H1 (cell line): ENCODE measurements around the gene QSOX2.

Experiments used
- POLR2A ChIP-seq, 2 experiments: IDR thresholded peaks; 1 replicate in 1 of 2; 2 replicates in 1 of 2; pipeline ENCODE4 v1.6.1; 2011; ENCODE audit warnings: low read depth in 2 of 2, low read length in 2 of 2, mild to moderate bottlenecking in 2 of 2; ENCODE audit errors: control extremely low read depth in 1 of 2
- POLR2AphosphoS5 ChIP-seq: IDR thresholded peaks from 2 replicates; pipeline ENCODE4 v1.6.1; 2011; ENCODE audit warnings: low read depth, low read length
- RFX5 ChIP-seq: IDR thresholded peaks from 2 replicates; pipeline ENCODE4 v1.6.1; 2011; ENCODE audit warnings: low read depth, low read length, improper control_type of control experiment, borderline replicate concordance
- TF ChIP-seq, protein P1 (sequence below), 3 experiments: IDR thresholded peaks; 1 replicate in 2 of 3; 2 replicates in 1 of 3; pipeline versions ENCODE4 v1.5.1 to v1.6.1; 2011; ENCODE audit warnings: low read length in 3 of 3, mild to moderate bottlenecking in 3 of 3, inconsistent platforms in 2 of 3, low read depth in 1 of 3, moderate library complexity in 1 of 3; ENCODE audit not compliant: insufficient read depth in 1 of 3; ENCODE audit errors: control extremely low read depth in 1 of 3

DNA sequence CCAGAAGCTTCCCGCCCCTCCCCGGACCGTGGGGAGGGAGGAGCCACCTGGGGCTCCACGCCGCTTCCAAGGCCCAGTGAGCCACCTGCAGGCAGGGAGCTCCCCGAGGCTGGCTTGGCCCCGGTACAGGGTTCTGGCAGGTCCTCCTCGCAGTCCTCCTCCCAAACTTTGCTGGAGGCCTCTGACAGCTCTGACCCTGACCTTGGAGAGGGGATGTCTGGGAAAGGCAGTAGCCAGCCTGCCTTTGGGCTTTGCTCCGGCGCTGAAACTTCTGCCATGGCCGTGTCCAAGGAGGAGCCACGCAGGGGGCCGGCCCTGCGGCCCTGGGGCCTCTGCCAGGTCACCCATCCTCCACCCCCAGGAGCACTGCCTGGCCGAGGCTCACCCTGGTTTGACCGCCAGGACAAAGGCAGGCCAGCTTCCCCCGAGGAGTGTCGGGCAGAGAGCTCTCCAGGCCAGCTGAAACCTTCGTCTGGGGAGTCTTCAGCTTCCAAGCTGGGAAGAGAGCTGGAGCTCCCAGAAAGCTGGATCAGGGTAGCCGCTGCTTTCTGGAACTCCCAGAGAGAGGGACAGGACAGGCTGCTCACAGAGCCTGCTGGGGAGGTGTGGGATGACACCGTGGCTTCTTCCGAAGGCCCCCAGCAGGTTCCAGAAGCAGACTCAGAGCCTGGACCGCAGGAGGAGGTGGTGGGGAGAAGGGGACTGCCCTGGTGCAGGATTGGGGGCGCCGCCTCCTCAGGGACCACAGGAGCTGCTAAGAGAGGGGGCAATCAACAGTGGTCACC, 9.0 kb upstream of the QSOX2 start:
- TF ChIP-seq, protein P1, sequence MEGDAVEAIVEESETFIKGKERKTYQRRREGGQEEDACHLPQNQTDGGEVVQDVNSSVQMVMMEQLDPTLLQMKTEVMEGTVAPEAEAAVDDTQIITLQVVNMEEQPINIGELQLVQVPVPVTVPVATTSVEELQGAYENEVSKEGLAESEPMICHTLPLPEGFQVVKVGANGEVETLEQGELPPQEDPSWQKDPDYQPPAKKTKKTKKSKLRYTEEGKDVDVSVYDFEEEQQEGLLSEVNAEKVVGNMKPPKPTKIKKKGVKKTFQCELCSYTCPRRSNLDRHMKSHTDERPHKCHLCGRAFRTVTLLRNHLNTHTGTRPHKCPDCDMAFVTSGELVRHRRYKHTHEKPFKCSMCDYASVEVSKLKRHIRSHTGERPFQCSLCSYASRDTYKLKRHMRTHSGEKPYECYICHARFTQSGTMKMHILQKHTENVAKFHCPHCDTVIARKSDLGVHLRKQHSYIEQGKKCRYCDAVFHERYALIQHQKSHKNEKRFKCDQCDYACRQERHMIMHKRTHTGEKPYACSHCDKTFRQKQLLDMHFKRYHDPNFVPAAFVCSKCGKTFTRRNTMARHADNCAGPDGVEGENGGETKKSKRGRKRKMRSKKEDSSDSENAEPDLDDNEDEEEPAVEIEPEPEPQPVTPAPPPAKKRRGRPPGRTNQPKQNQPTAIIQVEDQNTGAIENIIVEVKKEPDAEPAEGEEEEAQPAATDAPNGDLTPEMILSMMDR (IDR thresholded peaks at IDR 0.05; ENCODE audit: control extremely low read depth in 1 of 3, insufficient read depth in 1 of 3, low read depth in 1 of 3, low read length in 3 of 3) = no peak
- TF ChIP-seq POLR2A (IDR thresholded peaks at IDR 0.05; ENCODE audit: control extremely low read depth in 1 of 2, low read depth in 2 of 2, low read length in 2 of 2) (no peak), RFX5 (no peak), POLR2AphosphoS5 (no peak)
